ENCODE results near the gene APBA2. TPM values are rescaled to one million over a fixed set of nuclear protein-coding genes. Genes with fewer than 3 reads are reported as not detected.

Gene APBA2
- total RNA-seq, 1 donor from 2014 or later: 3.8 TPM

DNA sequence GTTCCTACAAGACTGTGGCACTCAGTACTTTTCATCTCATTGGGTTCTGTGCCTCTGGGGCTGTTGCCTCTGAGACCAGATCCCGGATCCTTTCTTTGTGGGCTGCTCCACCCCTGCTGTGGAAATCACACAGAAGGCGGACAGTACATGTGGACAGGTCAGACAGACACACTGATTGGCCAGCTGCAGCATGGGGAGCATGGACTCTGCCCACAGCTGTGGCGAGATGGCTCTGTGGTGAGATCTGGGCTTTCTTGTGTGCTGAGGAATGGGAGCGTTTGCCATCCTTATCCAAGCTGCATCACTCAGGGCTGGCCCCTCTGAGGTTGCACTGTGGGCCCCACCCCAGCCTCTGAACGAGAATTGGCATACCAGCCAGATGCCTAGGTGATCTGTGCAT is 147.0 kb downstream of the APBA2 start:
- TF ChIP-seq, protein P1, sequence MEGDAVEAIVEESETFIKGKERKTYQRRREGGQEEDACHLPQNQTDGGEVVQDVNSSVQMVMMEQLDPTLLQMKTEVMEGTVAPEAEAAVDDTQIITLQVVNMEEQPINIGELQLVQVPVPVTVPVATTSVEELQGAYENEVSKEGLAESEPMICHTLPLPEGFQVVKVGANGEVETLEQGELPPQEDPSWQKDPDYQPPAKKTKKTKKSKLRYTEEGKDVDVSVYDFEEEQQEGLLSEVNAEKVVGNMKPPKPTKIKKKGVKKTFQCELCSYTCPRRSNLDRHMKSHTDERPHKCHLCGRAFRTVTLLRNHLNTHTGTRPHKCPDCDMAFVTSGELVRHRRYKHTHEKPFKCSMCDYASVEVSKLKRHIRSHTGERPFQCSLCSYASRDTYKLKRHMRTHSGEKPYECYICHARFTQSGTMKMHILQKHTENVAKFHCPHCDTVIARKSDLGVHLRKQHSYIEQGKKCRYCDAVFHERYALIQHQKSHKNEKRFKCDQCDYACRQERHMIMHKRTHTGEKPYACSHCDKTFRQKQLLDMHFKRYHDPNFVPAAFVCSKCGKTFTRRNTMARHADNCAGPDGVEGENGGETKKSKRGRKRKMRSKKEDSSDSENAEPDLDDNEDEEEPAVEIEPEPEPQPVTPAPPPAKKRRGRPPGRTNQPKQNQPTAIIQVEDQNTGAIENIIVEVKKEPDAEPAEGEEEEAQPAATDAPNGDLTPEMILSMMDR (IDR thresholded peaks at IDR 0.05): no peak
- no peak for ATAC-seq
- Histone ChIP-seq H3K9me3 (no peaks in the 10 kb centered on the region), H3K27ac (no peak overlapping the region), H3K27me3 (ENCODE audit: low read depth) (no peaks in the 10 kb centered on the region), H3K36me3 (no peaks in the 10 kb centered on the region), H3K4me1 (no peaks in the 10 kb centered on the region), H3K4me3 (no peak overlapping the region)
- intact Hi-C loops (cut with DNase I): no loop called here
- DNase-seq: no peak

DNA sequence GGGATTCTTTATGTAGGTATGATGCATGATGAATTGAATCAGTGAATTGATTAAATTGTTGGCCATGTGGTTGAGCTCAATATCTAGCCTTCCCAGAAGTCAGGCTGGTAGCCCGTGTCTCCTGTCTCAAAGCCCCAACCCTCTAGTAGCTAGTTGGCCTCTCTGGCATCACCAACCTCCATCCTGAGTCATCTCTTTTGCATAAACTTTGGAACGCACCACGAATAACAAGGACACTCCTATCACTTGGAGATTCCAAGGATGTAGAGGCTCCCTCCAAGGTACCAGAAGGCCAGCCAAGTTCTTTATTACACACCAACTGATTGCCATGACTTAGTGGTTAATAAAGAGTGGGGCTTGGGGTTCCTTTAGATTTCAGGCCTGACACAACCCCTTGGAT is 148.4 kb downstream of the APBA2 start:
- Histone ChIP-seq H3K4me3 (no peak overlapping the region), H3K27me3 (ENCODE audit: low read depth) (no peaks in the 10 kb centered on the region), H3K4me1 (no peaks in the 10 kb centered on the region), H3K9me3 (no peaks in the 10 kb centered on the region), H3K27ac (no peak overlapping the region), H3K36me3 (no peaks in the 10 kb centered on the region)
- DNase-seq (no peak), ATAC-seq (no peak)
- intact Hi-C loops (cut with DNase I): no loop called here
- TF ChIP-seq, protein P1 (IDR thresholded peaks at IDR 0.05): no peak

DNA sequence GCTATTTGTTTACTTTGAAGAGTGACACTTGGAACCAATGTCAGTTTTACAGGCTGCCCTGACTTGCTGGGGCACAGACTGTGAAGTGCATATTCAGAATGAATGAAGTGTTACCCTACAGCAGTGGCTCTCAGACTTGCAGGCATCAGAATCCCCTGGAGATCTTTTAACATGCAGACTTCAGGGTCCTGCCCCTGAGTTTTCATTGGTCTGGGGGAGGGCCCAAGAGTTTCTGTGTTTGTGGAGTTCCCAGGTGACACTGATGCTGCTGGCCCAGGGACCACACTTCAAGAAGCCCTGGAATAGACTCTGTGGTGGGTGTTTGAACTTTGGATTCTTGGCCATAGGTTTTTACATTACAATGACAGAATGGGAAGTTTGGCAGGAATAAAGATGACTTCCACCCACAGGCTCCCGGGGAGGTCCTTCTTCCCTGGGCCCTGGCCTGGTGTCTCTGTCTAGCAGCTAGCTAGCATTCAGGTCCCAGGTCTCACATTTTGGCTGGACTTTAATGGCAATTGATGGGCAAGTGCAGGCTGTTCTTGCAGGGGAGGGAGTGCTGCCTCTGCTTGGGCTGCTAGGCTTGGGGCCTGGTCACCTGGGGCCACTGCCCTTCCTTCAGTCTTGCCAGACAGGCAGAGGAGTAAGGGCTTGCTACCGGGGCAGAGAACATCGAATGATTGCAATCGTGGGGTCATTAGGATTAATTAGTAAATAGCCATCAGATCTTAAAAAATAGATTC is 149.0 kb downstream of the APBA2 start:
- intact Hi-C loops (cut with DNase I): no loop called here
- H3K9me3 ChIP-seq: no peaks in the 10 kb centered on the region
- H3K27me3 ChIP-seq (ENCODE audit: low read depth): no peaks in the 10 kb centered on the region
- DNase-seq: no peak
- H3K4me1 ChIP-seq: no peaks in the 10 kb centered on the region
- no peak overlapping the region for H3K27ac ChIP-seq
- no peak overlapping the region for H3K4me3 ChIP-seq
- H3K36me3 ChIP-seq: no peaks in the 10 kb centered on the region
- ATAC-seq: no peak
- TF ChIP-seq, protein P1 (IDR thresholded peaks at IDR 0.05): no peak

DNA sequence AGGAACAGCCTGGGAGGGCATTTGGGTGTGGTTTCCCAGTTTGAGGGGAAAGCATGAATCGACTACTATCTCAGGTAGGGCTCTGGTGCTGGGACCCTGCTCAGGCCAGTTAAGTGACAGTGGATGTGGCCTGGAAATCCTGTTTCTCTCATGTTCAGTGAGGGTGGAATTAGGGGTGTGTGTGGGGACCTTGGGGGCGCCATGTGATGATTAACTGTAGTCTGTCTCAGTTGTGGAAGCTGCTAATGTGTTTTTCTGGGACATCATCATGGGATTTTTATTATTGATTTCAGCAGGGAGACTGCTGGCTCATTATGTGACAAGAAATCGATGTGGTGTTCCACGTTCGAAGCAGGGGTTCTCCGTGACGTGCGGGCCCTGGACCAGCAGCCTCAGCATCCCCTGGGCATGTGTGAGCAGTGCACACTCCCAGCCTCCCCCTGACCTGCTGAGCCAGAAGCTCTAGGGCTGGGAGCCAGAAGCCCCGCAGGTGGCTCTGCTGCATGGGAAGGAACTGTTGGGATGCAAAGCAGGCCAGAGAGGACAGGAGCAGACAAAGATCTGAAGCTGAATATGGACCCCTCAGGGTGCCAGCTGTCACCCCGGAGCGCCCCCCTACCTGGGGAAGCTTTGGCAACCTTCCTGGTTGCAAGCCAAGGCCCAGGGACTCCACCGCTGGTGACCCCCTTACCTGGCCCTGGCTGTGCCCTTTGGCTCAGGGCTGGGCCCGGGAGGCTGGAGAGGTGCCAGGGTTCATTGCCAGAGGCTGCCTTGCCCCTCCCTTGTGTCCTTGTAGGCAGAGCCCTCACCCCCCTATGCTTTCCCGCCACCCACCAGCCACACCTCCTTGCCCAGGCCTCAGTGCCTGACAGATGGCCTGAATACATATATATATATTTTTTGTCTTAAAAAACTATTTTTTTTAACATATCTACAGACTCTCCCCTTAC is 149.8 kb downstream of the APBA2 start:
- no peaks in the 10 kb centered on the region for H3K4me1 ChIP-seq
- intact Hi-C loops (cut with DNase I): no loop called here
- TF ChIP-seq, protein P1 (IDR thresholded peaks at IDR 0.05): no peak
- no peak overlapping the region for H3K27ac ChIP-seq
- no peak overlapping the region for H3K4me3 ChIP-seq
- no peaks in the 10 kb centered on the region for H3K27me3 ChIP-seq (ENCODE audit: low read depth)
- H3K9me3 ChIP-seq: no peaks in the 10 kb centered on the region
- no peaks in the 10 kb centered on the region for H3K36me3 ChIP-seq
- DNase-seq (no peak), ATAC-seq (no peak)

DNA sequence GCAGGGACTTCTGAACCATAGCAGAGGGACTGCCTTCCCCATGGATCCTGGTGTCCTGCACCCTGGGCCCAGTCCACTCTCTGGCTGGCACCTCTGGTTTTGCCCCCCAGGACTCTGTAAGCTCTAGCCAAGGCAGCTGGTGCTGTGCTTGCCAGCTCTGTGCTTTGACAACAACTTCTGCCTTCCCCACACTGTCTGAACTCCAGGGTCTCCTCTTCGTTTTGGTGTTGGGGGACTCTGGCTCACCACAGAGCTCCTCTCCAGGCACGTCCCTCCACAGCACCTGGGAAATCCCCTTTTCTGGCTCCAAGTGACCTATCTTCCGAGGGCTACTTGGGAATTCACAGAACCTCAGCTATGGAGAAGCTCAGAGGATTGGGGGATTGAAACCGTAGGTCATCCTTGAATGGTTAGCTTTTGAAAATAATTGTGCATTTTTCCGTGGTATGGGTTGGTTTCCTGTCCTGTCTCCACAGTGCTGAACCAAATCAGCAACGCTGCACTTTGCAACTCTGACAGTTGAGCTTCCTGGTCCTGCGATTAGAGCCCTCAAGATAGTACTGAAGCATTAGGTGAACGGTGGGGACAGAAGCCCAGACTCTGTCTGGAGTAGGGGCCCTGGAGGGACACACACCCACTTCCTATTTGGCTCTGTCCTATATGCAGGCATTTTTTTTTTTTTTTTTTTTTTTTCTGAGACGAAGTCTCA is 152.4 kb downstream of the APBA2 start:
- H3K27ac ChIP-seq: no peak overlapping the region
- no peak for DNase-seq

More for the DNA sequence above, 152.4 kb downstream of the APBA2 start:
- Histone ChIP-seq H3K9me3 (no peaks in the 10 kb centered on the region), H3K27me3 (ENCODE audit: low read depth) (no peaks in the 10 kb centered on the region), H3K36me3 (no peaks in the 10 kb centered on the region), H3K4me3 (no peak overlapping the region), H3K4me1 (no peaks in the 10 kb centered on the region)
- ATAC-seq: no peak
- intact Hi-C loops (cut with DNase I): no loop called here
- TF ChIP-seq, protein P1 (IDR thresholded peaks at IDR 0.05): no peak

All from lower lobe of right lung (tissue), 2 donors.